Measurements from ENCODE around the gene PRRC1. TPM values are rescaled to one million over a fixed set of nuclear protein-coding genes. Genes with fewer than 3 reads are reported as not detected.
"Not testable (repeated sequence)": the region's sequence is repeated elsewhere in the genome, so short reads cannot be mapped to it uniquely, and the experiment has no call there.

The PRRC1 gene
- total RNA-seq, 2 donors from 2014 or later = 46.6 to 49.0 TPM

DNA sequence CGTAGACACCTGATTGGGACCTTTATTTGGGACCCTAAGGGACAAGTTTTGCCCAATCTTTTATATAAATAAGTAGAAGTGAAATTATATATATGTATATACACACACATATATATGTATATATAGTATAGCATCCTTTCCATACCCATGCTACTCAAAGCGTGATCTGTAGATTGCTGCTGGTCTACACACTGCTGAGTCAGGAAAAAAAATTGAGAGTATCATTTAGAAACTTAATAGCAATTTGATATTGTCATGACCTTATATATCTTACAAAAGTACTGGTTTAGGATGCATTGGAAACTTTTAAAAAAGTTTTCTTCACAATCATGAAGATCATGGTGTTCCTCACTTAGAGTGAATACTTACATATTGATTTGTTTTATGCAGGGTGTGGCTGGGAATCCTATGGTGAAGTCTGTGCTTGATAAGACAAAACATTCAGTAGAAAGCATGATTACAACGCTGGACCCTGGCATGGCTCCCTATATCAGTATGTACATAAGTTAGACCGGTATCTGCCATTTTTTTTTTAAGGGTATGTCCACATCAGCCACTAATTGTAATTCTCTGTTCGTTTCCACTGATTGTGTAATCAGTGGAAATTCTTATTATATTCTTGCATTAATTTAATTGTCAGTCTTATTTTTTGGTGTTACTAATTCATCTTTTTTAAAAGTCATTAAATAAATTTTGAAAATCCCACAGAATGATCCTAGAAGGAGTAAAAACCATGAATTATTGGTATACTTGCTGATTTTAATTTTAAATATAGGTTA, 12.7 kb downstream of the PRRC1 start:
- intact Hi-C loops (cut with DNase I) = no loop called here
- DNase-seq (ENCODE audit: low spot score) = no peak

DNA sequence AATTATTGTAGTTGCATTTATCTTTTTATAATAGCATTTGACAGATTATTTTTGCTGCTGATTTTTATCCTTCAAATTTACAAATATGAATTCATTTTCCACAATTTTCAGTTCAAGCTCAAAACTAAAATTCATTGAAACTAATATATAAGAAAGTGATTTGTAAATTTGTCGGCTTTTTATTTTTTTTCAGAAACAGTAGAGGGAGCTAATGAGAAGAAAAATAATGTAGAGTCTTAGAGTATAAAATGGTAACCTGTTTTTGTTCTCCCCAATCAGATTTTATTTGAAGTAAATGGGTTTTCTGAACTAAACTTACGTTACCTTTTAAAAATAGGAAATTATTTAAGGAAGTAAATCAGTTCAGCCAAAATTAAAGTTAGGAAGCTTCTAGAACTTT, 19.2 kb downstream of the PRRC1 start:
- intact Hi-C loops (cut with DNase I) = no loop called here

DNA sequence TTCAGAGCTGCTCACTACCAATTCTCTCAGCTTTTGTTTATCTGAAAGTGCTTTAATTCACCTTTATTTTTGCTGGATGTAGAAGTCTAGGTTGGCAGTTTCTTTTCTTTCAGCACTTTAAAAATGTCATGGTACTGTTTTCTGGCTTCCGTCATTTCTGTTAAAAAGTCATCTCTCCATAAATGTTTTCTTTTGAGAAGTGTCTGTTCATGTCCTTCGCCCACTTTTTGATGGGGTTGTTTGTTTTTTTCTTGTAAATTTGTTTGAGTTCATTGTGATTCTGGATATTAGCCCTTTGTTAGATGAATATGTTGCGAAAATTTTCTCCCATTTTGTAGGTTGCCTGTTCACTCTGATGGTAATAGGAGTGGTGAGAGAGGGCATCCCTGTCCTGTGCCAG, 23.1 kb downstream of the PRRC1 start:
- DNase-seq (ENCODE audit: low spot score); intact Hi-C loops (cut with DNase I): not testable (repeated sequence)

More for the DNA sequence above, 19.2 kb downstream of the PRRC1 start:
- no peak for DNase-seq (ENCODE audit: low spot score)

DNA sequence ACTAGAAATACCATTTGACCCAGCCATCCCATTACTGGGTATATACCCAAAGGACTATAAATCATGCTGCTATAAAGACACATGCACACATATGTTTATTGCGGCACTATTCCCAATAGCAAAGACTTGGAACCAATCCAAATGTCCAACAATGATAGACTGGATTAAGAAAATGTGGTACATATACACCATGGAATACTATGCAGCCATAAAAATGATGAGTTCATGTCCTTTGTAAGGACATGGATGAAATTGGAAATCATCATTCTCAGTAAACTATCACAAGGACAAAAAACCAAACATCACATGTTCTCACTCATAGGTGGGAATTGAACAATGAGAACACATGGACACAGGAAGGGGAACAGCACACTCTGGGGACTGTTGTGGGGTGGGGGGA, 27.8 kb downstream of the PRRC1 start:
- intact Hi-C loops (cut with DNase I); DNase-seq (ENCODE audit: low spot score): not testable (repeated sequence)

DNA sequence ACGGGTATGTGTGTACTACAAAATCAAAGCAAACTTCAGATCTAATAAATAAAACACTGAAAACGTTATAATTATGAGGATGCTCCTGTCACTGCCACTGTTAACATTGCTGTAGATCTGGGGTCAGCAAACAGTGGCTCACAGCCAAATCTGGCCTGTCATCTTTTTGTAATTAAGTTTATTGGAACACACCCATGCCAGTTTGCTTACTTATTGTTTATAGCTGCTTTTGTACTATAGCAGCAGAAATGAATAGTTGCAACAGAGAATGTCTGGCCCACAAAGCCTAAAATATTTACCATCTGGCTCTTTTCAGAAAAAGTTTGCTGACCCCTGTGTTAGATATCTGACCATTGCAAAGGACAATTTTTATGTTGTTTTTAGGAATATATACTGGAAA, 32.1 kb downstream of the PRRC1 start:
- intact Hi-C loops (cut with DNase I) = no loop called here

DNA sequence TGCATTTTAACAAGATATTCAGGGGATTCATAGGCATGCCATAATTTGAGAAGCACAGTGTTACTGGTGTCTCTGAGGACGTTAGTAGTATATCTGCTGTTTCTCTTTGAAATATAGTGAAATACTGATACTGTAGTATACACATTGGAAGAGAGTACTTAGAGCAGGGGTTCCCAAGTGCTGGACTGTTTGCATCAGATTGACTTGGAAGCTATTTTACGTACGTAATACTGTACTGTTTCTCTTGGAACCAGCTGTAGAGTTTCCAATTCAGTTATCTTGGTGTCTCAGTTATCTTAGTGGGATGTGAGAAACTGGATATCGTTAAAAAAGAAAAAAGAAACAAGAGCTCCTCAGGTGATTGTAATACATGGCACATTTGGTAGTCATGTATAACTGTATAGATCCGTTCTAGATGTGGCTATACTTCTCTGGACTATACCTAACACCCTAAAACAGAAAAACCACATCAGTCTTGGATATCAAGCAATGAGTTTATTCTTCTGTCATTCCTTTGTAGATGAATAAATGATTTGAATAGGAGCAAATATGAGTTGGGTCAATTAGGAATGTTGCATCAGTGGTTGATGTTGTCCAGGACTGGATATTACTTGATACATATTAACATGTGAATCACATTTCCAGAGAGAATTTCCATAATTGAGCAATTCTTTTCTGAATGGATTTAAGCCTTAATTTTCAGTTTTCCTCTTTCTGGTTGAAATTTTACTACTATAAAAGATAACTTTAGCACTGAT, 33.4 kb downstream of the PRRC1 start:
- intact Hi-C loops (cut with DNase I) = no loop called here
- no peak for DNase-seq (ENCODE audit: low spot score)

More for the DNA sequence above, 32.1 kb downstream of the PRRC1 start:
- no peak for DNase-seq (ENCODE audit: low spot score)

DNA sequence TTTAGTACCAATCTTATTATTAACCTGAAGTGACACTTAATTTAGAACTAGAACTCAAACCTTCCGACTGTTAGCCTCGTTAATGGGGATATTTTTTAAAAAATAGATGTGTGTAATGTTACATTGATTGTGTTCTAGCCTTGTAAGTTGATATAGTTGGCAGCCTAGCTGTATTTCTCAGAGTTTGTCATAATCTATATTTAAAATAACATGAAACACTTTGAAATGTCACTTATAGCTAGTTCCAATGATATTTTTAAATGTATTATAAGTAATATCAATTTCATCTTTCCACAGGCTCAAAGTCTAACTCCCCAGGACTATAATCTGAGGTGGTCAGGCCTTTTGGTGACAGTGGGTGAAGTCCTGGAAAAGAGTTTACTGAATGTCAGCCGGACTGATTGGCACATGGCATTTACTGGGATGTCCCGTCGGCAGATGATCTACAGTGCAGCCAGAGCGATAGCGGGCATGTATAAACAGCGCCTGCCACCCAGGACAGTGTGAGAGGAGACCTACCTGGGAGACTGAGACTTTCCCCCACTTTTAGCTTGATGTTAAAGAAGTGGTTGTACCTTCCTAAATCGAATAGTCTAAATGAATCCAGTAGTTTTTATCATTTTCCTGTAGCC, 34.1 kb downstream of the PRRC1 start:
- DNase-seq (ENCODE audit: low spot score) = no peak
- intact Hi-C loops (cut with DNase I) = no loop called here

DNA sequence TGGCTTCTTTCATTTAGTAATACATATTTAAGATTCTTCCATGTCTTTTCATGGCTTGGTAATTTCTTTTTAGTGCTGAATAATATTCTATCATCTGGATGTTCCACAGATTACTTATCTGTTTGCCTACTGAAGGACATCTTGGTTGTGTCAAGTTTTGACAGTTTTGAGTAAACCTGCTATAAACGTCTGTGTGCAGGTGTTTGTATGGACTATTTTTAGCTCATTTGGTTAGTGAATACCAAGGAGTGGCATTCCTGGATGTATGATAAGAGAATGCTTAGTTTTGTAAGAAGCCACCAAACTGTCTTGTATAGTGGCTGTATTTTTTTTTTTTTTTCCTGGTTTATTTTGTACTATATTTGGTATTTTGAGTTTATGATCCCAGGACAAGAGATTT, 38.4 kb downstream of the PRRC1 start:
- DNase-seq (ENCODE audit: low spot score) = no peak
- intact Hi-C loops (cut with DNase I) = no loop called here

DNA sequence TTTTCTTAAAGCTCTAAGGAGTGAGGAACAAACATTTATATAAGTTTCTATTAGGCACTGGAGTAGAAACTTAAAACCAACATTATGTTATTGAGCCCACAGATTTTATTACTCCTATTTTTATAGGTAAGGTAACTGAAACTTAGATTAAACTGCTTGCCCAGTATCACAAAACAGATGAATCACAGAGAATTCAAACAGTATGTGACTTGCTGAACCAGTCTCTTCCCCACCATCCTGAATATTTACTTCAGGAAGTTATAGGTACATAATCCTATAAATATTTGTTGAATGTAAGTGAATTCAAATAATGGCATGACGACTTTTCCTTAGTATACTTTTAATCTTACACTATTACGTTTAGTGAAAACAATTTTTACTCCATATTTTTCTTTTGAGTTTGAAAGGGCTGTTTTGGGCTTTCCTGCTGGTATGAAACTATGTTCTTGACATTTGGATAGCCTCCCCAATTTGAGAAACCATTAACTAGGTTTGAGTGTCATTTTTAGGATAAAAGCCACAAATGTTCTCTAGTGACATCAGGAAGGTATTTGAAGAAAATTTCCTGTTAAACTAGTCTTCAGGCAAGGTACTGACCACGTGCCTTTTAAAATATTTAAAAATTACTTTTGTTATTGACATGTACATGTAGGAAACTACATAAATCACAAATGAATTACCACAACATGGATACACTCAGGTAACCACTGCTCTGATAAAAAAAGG, 39.3 kb downstream of the PRRC1 start:
- no peak for DNase-seq (ENCODE audit: low spot score)
- intact Hi-C loops (cut with DNase I) = no loop called here

DNA sequence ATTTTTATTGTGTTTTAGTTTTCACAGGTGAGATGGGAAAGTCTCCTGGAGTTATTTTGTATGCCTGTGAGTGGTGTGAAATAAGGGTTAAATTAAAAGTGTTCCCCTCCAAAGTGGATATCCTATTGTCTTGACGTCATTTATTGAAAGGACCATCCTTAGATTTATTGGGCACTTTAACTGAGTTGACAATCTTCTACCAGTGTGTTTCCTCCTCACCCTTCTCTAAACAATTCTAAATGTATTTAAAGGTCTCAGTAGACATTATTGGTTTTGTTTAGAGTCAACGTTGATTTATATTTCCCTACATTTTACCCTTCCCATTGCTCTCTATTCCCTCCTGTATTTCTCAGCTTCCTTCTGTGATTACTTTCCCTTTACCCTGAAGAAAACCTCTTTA, 40.8 kb downstream of the PRRC1 start:
- no peak for DNase-seq (ENCODE audit: low spot score)
- intact Hi-C loops (cut with DNase I) = no loop called here

DNA sequence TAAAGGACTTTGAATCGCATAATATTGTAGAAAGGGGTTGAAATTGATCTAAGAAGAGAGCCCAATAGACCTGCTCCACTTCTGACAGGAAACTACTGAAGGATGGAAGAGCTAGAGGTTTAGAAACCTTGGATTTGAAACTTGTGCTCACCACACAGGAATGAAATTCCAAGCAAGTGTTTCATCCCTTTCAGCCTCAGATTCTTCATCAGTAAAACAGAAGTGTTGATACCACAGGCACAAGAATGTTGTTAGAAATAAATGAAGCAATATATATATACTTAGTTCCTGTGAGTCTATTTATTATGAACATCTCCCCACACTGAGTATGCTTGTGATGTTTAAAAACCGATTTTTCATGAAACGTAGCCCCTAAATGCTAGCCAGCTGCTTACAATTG, 43.8 kb downstream of the PRRC1 start:
- intact Hi-C loops (cut with DNase I) = loop anchor here in 1 of 2 donors (10.0 kb wide), 1 partner anchor 644 kb away; no protein-coding TSS in a partner anchor
- no peak for DNase-seq (ENCODE audit: low spot score)

DNA sequence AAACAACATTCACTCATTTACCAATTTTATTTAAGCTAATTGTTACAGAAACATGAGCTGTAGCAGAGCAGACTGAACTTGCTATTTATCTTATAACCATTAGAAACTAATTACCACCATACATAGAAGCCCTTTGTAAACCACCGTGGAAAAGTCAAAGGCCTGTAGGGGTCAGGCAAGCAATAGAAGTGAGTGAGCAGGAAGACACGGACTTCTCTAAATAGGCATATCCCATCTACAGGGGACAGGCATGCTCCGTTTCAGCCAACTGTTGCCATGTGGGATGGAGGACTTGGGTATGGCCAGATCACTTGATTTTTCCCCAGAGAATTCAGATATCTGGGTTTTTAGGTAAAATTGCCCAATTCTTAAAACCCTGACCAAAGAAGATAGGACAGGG, 44.8 kb downstream of the PRRC1 start:
- intact Hi-C loops (cut with DNase I) = loop anchor here in 1 of 2 donors (10.0 kb wide), 1 partner anchor 643 kb away; no protein-coding TSS in a partner anchor

DNA sequence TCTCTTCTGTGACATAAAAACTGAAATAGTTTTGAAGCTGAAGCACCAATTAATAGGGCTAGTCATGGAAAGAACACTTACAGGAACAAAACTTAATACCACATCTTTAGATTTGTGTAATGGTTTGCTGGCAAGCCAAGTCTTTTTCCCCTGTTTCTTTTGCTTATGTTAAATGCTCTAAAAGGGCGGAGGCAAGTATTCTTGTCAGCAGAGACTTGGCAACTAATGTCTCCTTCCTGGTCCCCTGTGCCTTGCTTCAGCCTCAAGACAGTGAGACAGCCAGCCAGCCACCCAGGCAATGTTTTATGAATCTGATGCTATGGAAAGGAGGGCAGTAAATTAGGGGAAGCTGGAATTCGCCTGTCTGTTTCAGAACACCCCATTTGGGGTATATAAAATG, 45.7 kb downstream of the PRRC1 start:
- DNase-seq (ENCODE audit: low spot score) = no peak
- intact Hi-C loops (cut with DNase I) = loop anchor here in 1 of 2 donors (10.0 kb wide), 1 partner anchor 642 kb away; no protein-coding TSS in a partner anchor

More for the DNA sequence above, 44.8 kb downstream of the PRRC1 start:
- DNase-seq (ENCODE audit: low spot score) = no peak

DNA sequence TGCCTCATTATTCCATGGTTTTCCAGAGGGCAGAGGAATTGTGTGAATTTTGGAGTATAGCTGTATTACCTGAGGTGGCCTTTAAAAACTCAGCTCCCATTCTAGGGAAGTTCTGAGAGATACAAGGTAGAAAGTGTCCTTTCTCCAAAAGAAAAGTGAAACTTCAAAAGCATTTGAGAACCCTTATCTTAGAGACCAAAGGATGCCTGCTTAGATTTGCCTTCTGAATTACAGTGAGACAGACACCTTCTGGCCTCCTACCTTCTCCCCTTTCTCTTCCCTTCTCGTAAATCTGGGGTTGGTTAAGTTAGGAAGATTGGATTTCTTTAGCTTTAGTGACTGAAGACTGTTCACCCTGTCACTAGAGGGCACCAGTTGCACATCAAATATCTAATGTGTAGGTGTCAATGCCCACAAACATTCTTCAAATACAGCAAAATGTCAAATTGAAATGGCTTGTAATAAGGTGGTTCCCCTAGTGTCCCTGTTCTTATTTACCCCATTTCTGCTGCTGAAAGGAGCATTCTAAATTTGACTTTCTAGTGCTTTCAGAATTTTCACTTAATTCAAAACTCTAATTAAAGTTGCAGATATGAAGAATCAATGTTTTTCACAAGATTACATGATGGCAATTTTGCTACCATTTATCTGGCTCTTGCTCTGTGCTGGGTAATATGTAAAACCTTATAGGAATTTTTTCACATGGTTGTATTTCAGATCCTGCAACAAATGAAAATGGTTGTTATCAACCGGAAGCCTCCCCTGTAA, 46.7 kb downstream of the PRRC1 start:
- intact Hi-C loops (cut with DNase I) = loop anchor here in 1 of 2 donors (10.0 kb wide), 1 partner anchor 641 kb away; no protein-coding TSS in a partner anchor

DNA sequence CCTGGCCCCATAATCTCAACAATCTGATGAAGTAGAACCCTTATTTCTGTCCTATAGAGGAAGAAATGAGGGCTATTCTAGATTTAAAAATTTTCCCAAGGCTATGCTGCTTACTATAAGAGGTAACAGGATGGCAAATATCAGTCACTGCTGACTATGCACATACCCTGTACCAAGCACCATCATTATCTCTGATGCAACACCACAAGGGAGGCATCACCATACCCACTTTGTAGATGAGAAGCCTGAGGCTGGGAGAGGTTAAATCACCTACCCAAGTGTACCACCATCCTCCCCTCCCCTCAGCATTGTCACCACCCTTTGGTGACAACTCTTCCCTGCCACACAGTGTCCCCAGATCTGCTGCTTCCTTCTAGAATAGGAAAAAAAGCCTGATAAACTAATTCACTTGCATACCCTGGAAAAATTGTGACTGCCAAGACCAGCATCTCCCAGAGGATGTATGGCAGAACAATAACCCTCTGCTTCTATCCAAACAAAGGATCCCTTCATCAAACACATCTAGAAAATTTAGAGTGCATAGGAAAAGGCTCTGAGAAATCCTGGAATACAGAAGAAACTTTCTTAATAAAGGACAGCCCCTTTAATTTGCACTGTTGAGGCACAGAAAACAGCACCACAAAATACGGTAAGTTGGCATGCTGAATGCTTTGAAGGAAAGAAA, 48.3 kb downstream of the PRRC1 start:
- no peak for DNase-seq (ENCODE audit: low spot score)
- intact Hi-C loops (cut with DNase I) = loop anchor here in 1 of 2 donors (10.0 kb wide), 1 partner anchor 639 kb away; no protein-coding TSS in a partner anchor

More for the DNA sequence above, 46.7 kb downstream of the PRRC1 start:
- no peak for DNase-seq (ENCODE audit: low spot score)

DNA sequence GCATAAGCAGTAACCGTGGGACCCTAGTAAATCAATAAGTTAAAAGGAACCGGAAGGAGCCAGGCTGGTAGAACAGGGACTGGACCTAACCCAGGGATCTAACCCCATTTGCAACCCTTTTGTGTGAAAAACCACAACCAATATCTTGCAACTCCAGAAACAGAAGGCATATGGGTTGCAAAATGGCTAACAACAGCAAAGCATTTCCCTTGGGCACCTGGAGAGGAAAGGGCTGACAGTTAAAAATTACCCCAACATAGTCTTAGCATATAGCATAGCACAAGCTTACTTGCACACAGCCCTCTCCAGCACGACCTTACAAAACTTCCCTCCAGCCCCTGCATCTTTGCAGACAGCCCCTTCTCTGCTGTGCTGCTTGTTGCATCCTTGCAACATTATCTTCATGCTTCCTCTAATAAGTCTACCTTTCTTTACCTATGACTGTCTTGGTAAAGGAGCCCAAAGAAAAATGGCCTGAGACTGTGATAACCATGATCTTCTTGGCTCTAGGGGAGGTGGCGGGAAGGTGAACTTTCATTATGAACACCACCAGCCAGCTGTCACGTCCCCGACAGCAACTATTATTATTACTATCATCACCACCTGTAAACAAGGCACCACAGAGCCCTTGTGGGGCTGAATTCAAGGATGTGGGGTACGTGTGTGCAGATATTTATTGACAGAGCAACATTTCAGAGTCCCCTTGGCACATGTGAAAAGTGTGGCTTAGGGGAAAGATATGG, 49.8 kb downstream of the PRRC1 start:
- no peak for DNase-seq (ENCODE audit: low spot score)
- intact Hi-C loops (cut with DNase I) = loop anchor here in 1 of 2 donors (10.0 kb wide), 1 partner anchor 638 kb away; no protein-coding TSS in a partner anchor

DNA sequence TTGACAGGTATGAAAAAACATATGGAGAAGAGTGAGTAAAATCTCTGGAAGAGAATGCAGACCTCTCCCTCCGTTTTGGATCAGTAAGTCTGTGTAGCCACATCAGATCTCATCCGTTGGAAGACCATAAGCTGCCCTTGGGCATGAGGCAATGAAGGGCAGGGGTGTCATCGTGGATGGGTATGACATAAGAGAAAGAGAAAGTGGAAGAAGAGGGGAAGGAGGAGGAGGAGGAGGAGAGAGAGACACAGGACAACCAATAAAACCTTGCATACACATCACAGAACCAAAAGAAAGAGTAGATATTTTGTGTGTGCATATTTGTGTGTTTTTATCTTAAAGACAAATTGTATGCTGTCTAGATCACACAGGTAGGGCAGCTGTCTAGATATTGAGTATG, 50.7 kb downstream of the PRRC1 start:
- intact Hi-C loops (cut with DNase I) = loop anchor here in 1 of 2 donors (10.0 kb wide), 1 partner anchor 637 kb away; no protein-coding TSS in a partner anchor
- DNase-seq (ENCODE audit: low spot score) = no peak
